Karpas-422 (cell line): ENCODE measurements around the gene NEUROD1. TPM values are rescaled to one million over a fixed set of nuclear protein-coding genes. Genes with fewer than 3 reads are reported as not detected.

ENCODE experiments used
- DNase-seq: peaks from one replicate; pipeline ENCODE4 v3.0.0-alpha.2; 2015
- H2AFZ ChIP-seq: fragments of 200-600 bp; sonication (generic); 2 replicates; pipeline ENCODE4 v1.6.1; 2014; ENCODE audit warnings: antibody characterized with exemption, low read length, mixed read lengths
- H3K27ac ChIP-seq: fragments of 200-600 bp; sonication (generic); 2 replicates; pipeline ENCODE4 v1.5.1; 2014; ENCODE audit warnings: mild to moderate bottlenecking, low read length, moderate library complexity
- H3K27me3 ChIP-seq: fragments of 200-600 bp; sonication (generic); 2 replicates; pipeline ENCODE4 v1.6.1; 2014; ENCODE audit warnings: low read length, mixed read lengths
- H3K36me3 ChIP-seq: fragments of 200-600 bp; sonication (generic); 2 replicates; pipeline ENCODE4 v1.6.1; 2014; ENCODE audit warnings: low read length, mixed read lengths; ENCODE audit not compliant: insufficient read depth
- H3K4me1 ChIP-seq: fragments of 200-600 bp; sonication (generic); 2 replicates; pipeline ENCODE4 v1.6.1; 2014; ENCODE audit warnings: mild to moderate bottlenecking, low read length, mixed read lengths
- H3K4me2 ChIP-seq: fragments of 200-600 bp; sonication (generic); 2 replicates; pipeline ENCODE4 v1.6.1; 2014; ENCODE audit warnings: low read length, low read depth, mild to moderate bottlenecking; ENCODE audit not compliant: poor library complexity, severe bottlenecking
- H3K4me3 ChIP-seq: fragments of 200-600 bp; sonication (generic); 2 replicates; pipeline ENCODE4 v1.5.1; 2014; ENCODE audit warnings: mild to moderate bottlenecking, antibody characterized with exemption, low read length, mixed read lengths
- H3K79me2 ChIP-seq: fragments of 200-600 bp; sonication (generic); 2 replicates; pipeline ENCODE4 v1.6.1; 2014; ENCODE audit warnings: mild to moderate bottlenecking, low read length, mixed read lengths
- H3K9ac ChIP-seq: fragments of 200-600 bp; sonication (generic); 2 replicates; pipeline ENCODE4 v1.6.0; 2014; ENCODE audit warnings: low read length
- H3K9me2 ChIP-seq: fragments of 200-600 bp; sonication (generic), shearing (Covaris generic); replicated peaks from 2 replicates; pipeline ENCODE4 v1.6.0; 2014; ENCODE audit warnings: mild to moderate bottlenecking, low read length, moderate library complexity; ENCODE audit not compliant: insufficient read depth
- H3K9me3 ChIP-seq: fragments of 300-700, 200-600 bp; sonication (generic); 2 replicates; pipeline ENCODE4 v1.6.1; 2014; ENCODE audit warnings: low read length, mixed read lengths
- H4K20me1 ChIP-seq: fragments of 200-600 bp; sonication (generic); 2 replicates; pipeline ENCODE4 v1.6.1; 2014; ENCODE audit warnings: mild to moderate bottlenecking, antibody characterized with exemption, low read length, low read depth; ENCODE audit not compliant: insufficient read depth
- total RNA-seq: library from RNA; depleted of rRNA; stranded (reverse); fragments of >200 nt; shearing (Covaris generic); gene quantifications from 2 replicates; pipeline ENCODE4 v1.2.3, GENCODE V29; 2014; ENCODE audit warnings: low replicate concordance

Gene NEUROD1
- total RNA-seq, 1 experiment from 2014 or later = not detected

DNA sequence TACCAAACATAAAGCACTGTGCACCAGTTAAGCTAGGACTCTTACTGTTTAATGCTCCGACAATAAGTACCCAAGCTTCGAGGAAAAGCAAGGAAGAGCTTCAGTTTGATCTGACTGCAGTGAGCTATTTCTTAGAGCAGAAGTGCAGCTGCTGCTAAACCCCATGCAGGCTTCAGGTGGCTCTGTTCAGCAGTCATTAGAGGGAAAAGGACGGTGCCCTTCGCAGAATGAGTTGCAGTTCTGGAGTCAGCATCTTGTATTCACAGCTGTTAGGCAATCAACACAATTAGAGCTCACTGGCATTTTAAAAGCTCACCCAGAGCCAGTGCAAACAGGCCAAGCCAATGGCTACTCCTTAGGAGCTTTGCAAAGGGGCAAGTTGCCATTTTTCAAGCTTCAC is 21.9 kb downstream of the NEUROD1 start:
- H2AFZ ChIP-seq = no peak overlapping the region
- H3K4me3 ChIP-seq = peak overlapping the region; percentile 67
- no peaks in the 10 kb centered on the region for H3K79me2 ChIP-seq

DNA sequence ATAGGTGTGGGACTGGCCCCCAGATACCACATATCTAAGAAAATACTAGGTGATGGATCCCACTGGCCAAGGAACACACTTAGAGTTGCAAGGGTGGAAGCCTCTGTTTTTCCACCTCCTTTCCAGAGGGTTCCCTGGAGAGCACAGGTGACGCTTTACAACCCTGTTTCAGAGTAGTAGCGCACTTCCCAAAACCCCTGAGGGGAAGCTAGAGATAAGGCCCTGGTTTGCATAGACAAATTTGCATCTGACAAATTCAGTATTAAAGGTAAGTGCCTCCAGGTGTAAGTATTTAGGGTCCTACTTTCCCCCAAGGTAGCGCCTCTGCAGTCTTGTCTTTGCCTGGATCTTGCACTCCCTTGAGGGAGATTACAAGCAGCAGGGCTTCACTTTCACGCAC is 22.9 kb downstream of the NEUROD1 start:
- Histone ChIP-seq H3K36me3 (no peaks in the 10 kb centered on the region), H3K79me2 (no peaks in the 10 kb centered on the region), H3K4me1 (peaks cover 71% of the 10 kb centered on the region), H2AFZ (no peak overlapping the region), H3K4me3 (peak overlapping the region; percentile 67), H3K4me2 (peak overlapping the region; percentile 72), H3K27ac (peak overlapping the region; percentile 95), H3K9me3 (no peaks in the 10 kb centered on the region), H4K20me1 (no peaks in the 10 kb centered on the region), H3K9ac (peak overlapping the region; percentile 88), H3K27me3 (no peaks in the 10 kb centered on the region), H3K9me2 (no peaks in the 10 kb centered on the region)
- peak; percentile 91 for DNase-seq

More for the DNA sequence above, 21.9 kb downstream of the NEUROD1 start:
- peak; percentile 77 for DNase-seq
- H3K9me3 ChIP-seq = no peaks in the 10 kb centered on the region
- peak overlapping the region; percentile 72 for H3K4me2 ChIP-seq
- H3K9me2 ChIP-seq = no peaks in the 10 kb centered on the region
- H3K9ac ChIP-seq = peak overlapping the region; percentile 72
- H4K20me1 ChIP-seq = no peaks in the 10 kb centered on the region
- H3K36me3 ChIP-seq = no peaks in the 10 kb centered on the region
- peak overlapping the region; percentile 95 for H3K27ac ChIP-seq
- no peaks in the 10 kb centered on the region for H3K27me3 ChIP-seq
- peaks cover 64% of the 10 kb centered on the region for H3K4me1 ChIP-seq

DNA sequence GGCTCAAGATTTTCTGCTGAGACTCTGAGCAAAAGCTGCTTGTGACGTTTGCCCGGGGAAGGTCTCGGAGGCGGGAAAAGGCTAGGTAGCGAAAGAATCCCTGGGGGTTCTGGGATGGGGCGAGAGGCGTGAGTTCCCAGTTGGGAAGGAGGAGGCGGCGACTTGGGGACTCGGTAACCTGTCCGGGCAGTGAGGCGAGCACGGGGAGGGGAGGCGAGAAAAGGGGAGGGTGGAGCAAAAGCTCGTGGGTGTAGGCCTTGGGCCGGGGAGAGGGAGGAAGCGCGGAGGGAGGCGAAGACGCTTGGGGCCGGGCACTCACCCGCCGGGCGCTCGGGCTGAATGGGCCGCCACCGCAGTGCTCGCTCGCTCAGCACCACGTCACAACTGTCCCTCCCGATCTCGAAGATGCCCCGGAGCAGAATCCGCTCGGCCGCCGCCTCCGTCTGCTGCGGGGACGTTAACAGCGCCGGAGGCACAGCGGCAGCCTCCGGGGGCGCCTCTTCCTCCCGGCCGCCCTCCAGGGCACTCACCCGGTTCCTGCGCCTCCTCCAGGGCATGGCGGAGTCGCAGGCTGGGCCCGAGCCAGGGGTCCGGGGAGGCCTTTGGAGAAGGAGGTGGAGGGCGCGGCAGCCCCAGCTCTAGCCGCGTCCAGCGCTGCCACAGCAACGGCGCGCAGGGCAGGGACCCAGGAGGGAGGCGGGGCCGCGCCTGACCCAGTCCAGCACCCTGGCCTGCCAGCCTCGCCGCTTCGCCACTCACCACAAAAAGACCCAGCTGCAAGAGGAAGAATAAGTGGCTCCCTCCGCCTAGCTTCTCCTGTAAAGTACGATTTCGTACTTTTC is 23.6 kb downstream of the NEUROD1 start, which contains the start of gene CERKL:
CERKL (minus strand) TSS at position 656 of the 842 bp plus-strand sequence; CDS start at position 557, 99 bp downstream.
- peaks cover 77% of the 10 kb centered on the region for H3K4me1 ChIP-seq
- H3K27me3 ChIP-seq = no peaks in the 10 kb centered on the region
- no peaks in the 10 kb centered on the region for H3K9me2 ChIP-seq
- DNase-seq = peak; percentile 93
- peak within 1 kb of the TSS; percentile 95 for H3K27ac ChIP-seq
- H2AFZ ChIP-seq = no peak within 1 kb of the TSS
- peak within 1 kb of the TSS; percentile 88 for H3K9ac ChIP-seq
- H4K20me1 ChIP-seq = no peaks in the 10 kb centered on the region
- 0 out of 2 replicates have a peak, but pooled peaks cover 3% of the 10 kb centered on the region for H3K79me2 ChIP-seq
- H3K4me3 ChIP-seq = peak within 1 kb of the TSS; percentile 67
- no peaks in the 10 kb centered on the region for H3K9me3 ChIP-seq
- H3K4me2 ChIP-seq = peak within 1 kb of the TSS; percentile 72
- no peaks in the 10 kb centered on the region for H3K36me3 ChIP-seq

DNA sequence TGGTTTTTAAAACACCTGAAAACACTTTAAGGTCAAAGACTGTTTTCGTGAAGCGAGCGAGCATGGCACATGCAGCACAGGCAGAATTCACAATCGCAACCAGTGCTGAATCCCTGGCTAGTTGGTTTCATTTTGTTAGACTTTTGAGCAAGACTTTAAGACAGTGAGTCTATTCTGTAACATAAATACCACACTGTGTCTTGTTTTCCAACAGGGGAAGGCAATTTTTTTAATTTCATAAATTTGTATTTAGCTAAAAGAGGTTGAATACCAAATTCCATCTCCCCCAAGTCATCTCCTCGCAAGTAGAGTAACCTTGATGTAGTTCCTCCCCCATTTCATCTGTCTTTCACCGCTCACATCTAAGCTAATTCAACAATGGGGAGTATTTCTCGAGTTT is 24.8 kb downstream of the NEUROD1 start:
- no peak for DNase-seq
- Histone ChIP-seq H3K4me3 (peak overlapping the region; percentile 67), H3K27me3 (no peaks in the 10 kb centered on the region), H2AFZ (no peak overlapping the region), H3K36me3 (no peaks in the 10 kb centered on the region), H3K4me2 (peak overlapping the region; percentile 72), H3K79me2 (0 out of 2 replicates have a peak, but pooled peaks cover 7% of the 10 kb centered on the region), H3K27ac (peak overlapping the region; percentile 95), H4K20me1 (no peaks in the 10 kb centered on the region), H3K9me2 (no peaks in the 10 kb centered on the region), H3K4me1 (peaks cover 86% of the 10 kb centered on the region), H3K9ac (peak overlapping the region; percentile 88), H3K9me3 (no peaks in the 10 kb centered on the region)

DNA sequence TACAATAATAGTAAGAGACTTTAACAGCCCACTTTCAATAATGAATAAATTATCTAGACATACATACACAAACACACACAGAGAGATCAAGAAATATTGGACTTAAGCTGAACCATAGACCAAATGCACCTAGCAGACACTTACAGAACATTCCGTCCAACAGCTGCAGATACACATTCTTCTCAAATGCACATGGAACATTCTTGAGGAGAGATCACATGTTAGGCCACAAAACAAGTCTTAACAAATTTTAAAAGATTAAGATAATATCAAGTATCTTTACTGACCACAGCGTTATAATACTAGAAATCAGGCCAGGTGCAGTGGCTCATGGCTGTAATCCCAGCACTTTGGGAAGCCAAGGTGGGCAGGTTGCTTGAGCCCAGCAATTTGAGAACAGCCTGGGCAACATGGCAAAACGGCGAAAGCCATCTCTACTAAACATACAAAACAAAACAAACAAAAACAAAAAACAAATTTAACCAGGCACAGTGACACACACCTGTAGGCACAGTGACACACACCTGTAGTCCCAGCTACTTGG is 30.8 kb downstream of the NEUROD1 start:
- H3K4me2 ChIP-seq = no peak overlapping the region

DNA sequence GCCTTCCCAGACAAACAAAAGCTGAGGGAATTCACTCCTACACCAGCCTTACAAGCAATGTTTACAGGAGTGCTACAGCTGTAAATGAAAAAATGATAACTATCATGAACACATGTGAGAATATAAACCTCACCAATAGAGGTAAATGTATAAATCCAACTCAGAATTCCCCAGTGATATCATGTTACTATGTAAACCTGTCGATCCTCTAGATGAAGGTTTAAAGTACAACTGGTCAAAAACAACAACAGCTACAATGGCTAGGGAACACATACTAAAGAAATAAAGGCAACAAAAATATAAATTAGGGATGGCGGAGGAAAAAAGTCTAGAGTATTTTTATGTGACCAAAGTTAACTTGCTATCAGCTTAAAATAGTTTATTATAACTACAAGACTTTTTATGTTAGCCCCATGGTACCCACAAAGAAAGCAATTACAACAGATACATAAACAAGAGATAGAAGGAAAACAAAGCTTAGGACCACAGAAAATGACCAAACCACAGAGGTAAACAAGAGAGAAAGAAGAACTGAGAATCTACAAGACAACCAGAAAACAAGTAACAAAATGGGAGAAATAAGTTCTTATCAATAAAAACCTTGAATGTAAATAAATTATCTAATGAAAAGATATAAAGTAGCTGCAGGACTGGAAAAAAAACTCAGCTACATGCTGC is 31.7 kb downstream of the NEUROD1 start:
- H3K4me3 ChIP-seq = no peak overlapping the region
- no peak for DNase-seq
- H3K27me3 ChIP-seq = no peaks in the 10 kb centered on the region
- no peaks in the 10 kb centered on the region for H4K20me1 ChIP-seq
- peaks cover 16% of the 10 kb centered on the region for H3K79me2 ChIP-seq
- H3K9me2 ChIP-seq = no peaks in the 10 kb centered on the region
- no peaks in the 10 kb centered on the region for H3K36me3 ChIP-seq
- H3K9me3 ChIP-seq = no peaks in the 10 kb centered on the region
- H3K4me2 ChIP-seq = peak overlapping the region; percentile 55
- peak overlapping the region; percentile 44; the same call in 1 of the 2 replicates for H3K9ac ChIP-seq
- no peak overlapping the region for H2AFZ ChIP-seq
- peaks cover 89% of the 10 kb centered on the region for H3K4me1 ChIP-seq
- peak overlapping the region; percentile 89 for H3K27ac ChIP-seq

More for the DNA sequence above, 30.8 kb downstream of the NEUROD1 start:
- H3K4me3 ChIP-seq = no peak overlapping the region
- H3K36me3 ChIP-seq = no peaks in the 10 kb centered on the region
- H2AFZ ChIP-seq = no peak overlapping the region
- no peak for DNase-seq
- H3K9me3 ChIP-seq = no peaks in the 10 kb centered on the region
- H3K4me1 ChIP-seq = peaks cover 87% of the 10 kb centered on the region
- H4K20me1 ChIP-seq = no peaks in the 10 kb centered on the region
- H3K9me2 ChIP-seq = no peaks in the 10 kb centered on the region
- H3K27ac ChIP-seq = peak overlapping the region; percentile 89; the same call in 1 of the 2 replicates
- peaks cover 16% of the 10 kb centered on the region for H3K79me2 ChIP-seq
- H3K27me3 ChIP-seq = no peaks in the 10 kb centered on the region
- H3K9ac ChIP-seq = no peak overlapping the region

DNA sequence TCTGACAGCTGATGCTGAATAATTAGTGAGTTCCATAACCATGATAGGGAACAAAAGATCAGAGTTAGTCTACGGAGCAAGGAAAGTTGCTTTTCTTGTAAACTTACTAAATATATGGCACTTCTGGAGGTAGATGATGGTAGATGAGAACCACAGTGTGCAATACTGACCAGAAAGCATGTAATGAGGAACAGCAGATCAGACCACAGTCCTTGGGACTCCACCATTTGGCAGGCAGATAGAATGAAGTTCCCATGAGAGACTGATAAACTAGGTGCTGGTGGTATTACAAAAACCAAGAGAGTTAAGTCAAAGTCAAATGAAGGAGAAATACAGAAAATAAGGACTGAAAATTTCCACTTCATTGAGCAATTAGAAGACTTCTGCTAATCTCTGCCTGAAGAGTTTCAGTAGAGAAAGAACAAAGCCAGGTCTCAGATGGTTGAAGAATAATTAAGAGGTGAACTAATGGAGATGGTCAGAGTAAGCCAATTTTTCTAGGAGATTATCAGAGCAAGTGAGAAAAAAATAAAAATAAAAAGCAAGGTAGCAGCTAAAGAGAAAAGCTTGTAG is 33.8 kb downstream of the NEUROD1 start:
- Histone ChIP-seq H2AFZ (no peak overlapping the region), H3K9ac (peak overlapping the region; percentile 44), H3K9me2 (no peaks in the 10 kb centered on the region), H3K79me2 (peaks cover 11% of the 10 kb centered on the region), H3K36me3 (no peaks in the 10 kb centered on the region), H4K20me1 (no peaks in the 10 kb centered on the region), H3K27me3 (no peaks in the 10 kb centered on the region), H3K4me1 (peaks cover 88% of the 10 kb centered on the region), H3K4me2 (peak overlapping the region; percentile 55), H3K9me3 (no peaks in the 10 kb centered on the region), H3K27ac (peak overlapping the region; percentile 89), H3K4me3 (peak overlapping the region; percentile 16)
- DNase-seq = peak; percentile 79
